K562 (cell line): Measurements from ENCODE around the gene ACBD6. TPM values are rescaled to one million over a fixed set of nuclear protein-coding genes. Genes with fewer than 3 reads are reported as not detected.
A peak's percentile ranks its signal among the peaks of the same experiment; 100 is the strongest.

Experiments used
- CBX5 ChIP-seq: IDR thresholded peaks from 2 replicates; pipeline ENCODE4 v1.6.1; 2014; ENCODE audit warnings: low read depth, borderline replicate concordance
- CBX8 ChIP-seq: fragments of 200-600 bp; sonication (generic); IDR thresholded peaks from 2 replicates; pipeline ENCODE4 v1.6.1; 2012; ENCODE audit warnings: borderline replicate concordance, mixed run types, low read depth, mild to moderate bottlenecking, moderate library complexity, mixed read lengths, low read length, control low read depth, inconsistent platforms; ENCODE audit not compliant: poor library complexity, severe bottlenecking; ENCODE audit errors: extremely low read depth
- CCAR2 ChIP-seq: fragments of 200-400 bp; formaldehyde crosslinking; IDR thresholded peaks from 2 replicates; pipeline ENCODE4 v1.6.1; 2017; ENCODE audit warnings: mild to moderate bottlenecking, low read depth, low read length
- FOXJ3 ChIP-seq: sonication (generic); formaldehyde crosslinking; IDR thresholded peaks from 2 replicates; pipeline ENCODE4 v1.4.0; 2020; ENCODE audit warnings: mild to moderate bottlenecking, missing genetic modification reagents
- HSF4 ChIP-seq: fragments of 250-450 bp; sonication (Bioruptor Pico); IDR thresholded peaks from 2 replicates; pipeline ENCODE4 v2.1.2; 2022; ENCODE audit warnings: mild to moderate bottlenecking, moderate library complexity, borderline replicate concordance
- NONO ChIP-seq, 2 experiments: fragments of 200-400 bp in 1 of 2; fragments of 450-650 bp in 1 of 2; formaldehyde crosslinking in 1 of 2; IDR thresholded peaks; 2 replicates each; pipeline ENCODE4 v1.6.1; 2017; ENCODE audit warnings: low read depth in 2 of 2, mild to moderate bottlenecking in 2 of 2, moderate library complexity in 2 of 2, low read length in 1 of 2
- NR2C2 ChIP-seq, 2 experiments: fragments of 200-800 bp in 1 of 2; sonication (Bioruptor generic) in 1 of 2; sonication (generic) in 1 of 2; formaldehyde crosslinking in 1 of 2; IDR thresholded peaks; 2 replicates each; pipeline versions ENCODE4 v1.6.1 to v1.8.0; 2016 to 2022; ENCODE audit warnings: mild to moderate bottlenecking in 1 of 2, missing compliant biosample characterization in 1 of 2, missing genetic modification characterization in 1 of 2, missing genetic modification reagents in 1 of 2
- POLR2A ChIP-seq: fragments of 450-650 bp; conservative IDR thresholded peaks from 2 replicates; pipeline ENCODE4 v1.6.1; 2016
- RBM25 ChIP-seq: fragments of 200-400 bp; formaldehyde crosslinking; IDR thresholded peaks from 2 replicates; pipeline ENCODE4 v1.6.1; 2018; ENCODE audit warnings: low read length, low read depth, moderate library complexity; ENCODE audit not compliant: severe bottlenecking
- SIX5 ChIP-seq, 2 experiments: IDR thresholded peaks; 2 replicates each; pipeline ENCODE4 v1.6.1; 2011; ENCODE audit warnings: low read length in 2 of 2, borderline replicate concordance in 1 of 2, low read depth in 1 of 2, mild to moderate bottlenecking in 1 of 2, moderate library complexity in 1 of 2; ENCODE audit not compliant: insufficient read depth in 1 of 2
- SREBF2 ChIP-seq: sonication (generic); formaldehyde crosslinking; IDR thresholded peaks from 2 replicates; pipeline ENCODE4 v1.4.0; 2020; ENCODE audit warnings: mild to moderate bottlenecking, missing genetic modification reagents
- TAF15 ChIP-seq: fragments of 200-400 bp; formaldehyde crosslinking; IDR thresholded peaks from 2 replicates; pipeline ENCODE4 v1.6.1; 2017; ENCODE audit warnings: mild to moderate bottlenecking, low read depth, low read length, moderate library complexity
- TBP ChIP-seq: optimal IDR thresholded peaks from 2 replicates; pipeline ENCODE3; 2011; ENCODE audit warnings: low read depth, low read length, improper control_type of control experiment
- TOE1 ChIP-seq, 2 experiments: fragments of 450-650 bp in 1 of 2; sonication (generic) in 1 of 2; formaldehyde crosslinking in 1 of 2; IDR thresholded peaks; 2 replicates each; pipeline versions ENCODE4 v1.7.1 to v1.8.0; 2016 to 2022; ENCODE audit warnings: borderline replicate concordance in 2 of 2, mild to moderate bottlenecking in 2 of 2, antibody characterized with exemption in 1 of 2, inconsistent platforms in 1 of 2, low read depth in 1 of 2, missing genetic modification reagents in 1 of 2, moderate library complexity in 1 of 2
- U2AF1 ChIP-seq: fragments of 200-400 bp; formaldehyde crosslinking; optimal IDR thresholded peaks from 2 replicates; pipeline ENCODE3; 2017; ENCODE audit warnings: mild to moderate bottlenecking, low read depth, low read length, moderate library complexity
- polyA plus RNA-seq, 8 experiments: library from polyadenylated mRNA; depleted of rRNA in 4 of 8; stranded (reverse) in 5 of 8; unstranded in 3 of 8; fragments of >200 nt; fragmentation: Nextera tagmentation in 2 of 8; fragmentation: Illumina TruSeq in 1 of 8; extraction: Ambion mirVana in 2 of 8; extraction: Trizol in 1 of 8; gene quantifications; 2 replicates each; pipeline versions ENCODE4 v1.2.1 to v1.2.3, GENCODE V29; 2011 to 2014; ENCODE audit warnings: inconsistent platforms in 1 of 8, missing spikeins in 1 of 8
- total RNA-seq, 7 experiments: library from RNA; depleted of rRNA in 6 of 7; stranded (reverse); fragments of >200 nt in 6 of 7; fragmentation: Illumina TruSeq in 2 of 7; extraction: Trizol in 2 of 7; gene quantifications; 2 replicates each; pipeline versions ENCODE4 v1.2.1 to v1.2.3, GENCODE V29; 2011 to 2021; ENCODE audit warnings: low replicate concordance in 1 of 7
- TF ChIP-seq, protein P1 (sequence below), 3 experiments: fragments of 200-800 bp in 1 of 3; sonication (Bioruptor generic) in 1 of 3; sonication (generic) in 1 of 3; formaldehyde crosslinking in 1 of 3; IDR thresholded peaks; 2 replicates each; pipeline versions ENCODE4 v1.6.1 to v1.8.0; 2016 to 2022; ENCODE audit warnings: mild to moderate bottlenecking in 2 of 3, missing compliant biosample characterization in 2 of 3, missing genetic modification characterization in 2 of 3, missing genetic modification reagents in 1 of 3
- TF ChIP-seq, protein P2 (sequence below): sonication (generic); formaldehyde crosslinking; IDR thresholded peaks from 2 replicates; pipeline ENCODE4 v1.8.0; 2022; ENCODE audit warnings: missing genetic modification reagents, mild to moderate bottlenecking, moderate library complexity, borderline replicate concordance
- TF ChIP-seq, protein P3 (sequence below): fragments of 200-800 bp; sonication (Bioruptor generic); IDR thresholded peaks from 2 replicates; pipeline ENCODE4 v1.6.1; 2017; ENCODE audit warnings: missing genetic modification characterization, missing compliant biosample characterization

The ACBD6 gene
- total and polyA plus RNA-seq, 9 of the 15 experiments (the other 6 are each of a cell fraction or from before 2014, with no cell fraction given), result 16.9 to 107 (median 77.7) TPM

DNA sequence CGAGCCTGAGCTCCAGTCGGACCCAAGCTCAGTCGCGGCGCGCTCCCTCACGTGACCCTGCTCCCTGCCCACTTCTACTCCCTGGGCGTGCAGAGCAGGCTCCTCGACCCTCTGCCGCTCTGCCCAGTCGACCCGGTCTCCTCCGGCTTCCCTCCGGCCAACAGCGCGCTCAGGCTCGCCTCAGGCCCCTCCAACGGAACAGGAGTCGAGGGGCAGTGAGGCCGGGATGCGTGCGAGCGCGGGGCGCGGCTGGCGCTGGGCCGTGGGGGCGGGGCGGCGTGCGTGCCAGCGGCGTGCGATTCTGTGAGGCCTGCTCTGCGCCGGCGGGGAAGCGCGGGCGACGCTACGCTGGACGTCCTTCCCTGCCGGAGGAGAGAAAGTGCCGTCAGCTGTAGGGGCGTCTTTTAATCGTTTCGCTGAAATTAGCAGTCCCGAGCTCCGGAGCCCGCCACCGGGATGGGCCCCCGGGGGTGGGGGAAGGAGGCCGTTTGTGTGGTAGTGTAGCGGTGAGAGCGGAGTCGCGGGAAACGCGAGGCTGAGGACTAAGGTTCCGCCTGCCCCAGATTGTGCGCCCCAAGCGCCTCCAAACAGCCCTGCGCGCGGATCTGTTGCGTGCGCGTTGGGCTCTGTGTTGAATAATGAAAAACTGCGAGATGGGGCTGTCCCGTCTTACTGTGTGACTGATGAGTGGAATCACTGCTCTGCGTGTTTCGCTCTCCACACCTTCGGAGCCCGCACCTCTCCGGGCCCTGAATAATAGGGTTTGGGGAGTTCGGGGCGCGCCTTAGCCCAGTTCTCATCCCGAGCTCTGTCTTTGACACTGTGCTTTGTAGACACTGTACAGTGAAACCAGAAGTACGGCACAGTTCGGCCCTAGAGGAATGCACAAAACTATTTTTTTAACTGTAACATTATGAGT, at the start of gene ACBD6 (continued):
- TF ChIP-seq, protein P1, sequence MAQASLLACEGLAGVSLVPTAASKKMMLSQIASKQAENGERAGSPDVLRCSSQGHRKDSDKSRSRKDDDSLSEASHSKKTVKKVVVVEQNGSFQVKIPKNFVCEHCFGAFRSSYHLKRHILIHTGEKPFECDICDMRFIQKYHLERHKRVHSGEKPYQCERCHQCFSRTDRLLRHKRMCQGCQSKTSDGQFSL (CRISPR knock-in tag; IDR thresholded peaks at IDR 0.05), result peak; percentile 90
- TF ChIP-seq, protein P1 (tag; IDR thresholded peaks at IDR 0.05), result 0 out of 4 replicates have a peak, but pooled peaks of 1 of the 2 experiments have one; percentile 28
- TF ChIP-seq, protein P2, sequence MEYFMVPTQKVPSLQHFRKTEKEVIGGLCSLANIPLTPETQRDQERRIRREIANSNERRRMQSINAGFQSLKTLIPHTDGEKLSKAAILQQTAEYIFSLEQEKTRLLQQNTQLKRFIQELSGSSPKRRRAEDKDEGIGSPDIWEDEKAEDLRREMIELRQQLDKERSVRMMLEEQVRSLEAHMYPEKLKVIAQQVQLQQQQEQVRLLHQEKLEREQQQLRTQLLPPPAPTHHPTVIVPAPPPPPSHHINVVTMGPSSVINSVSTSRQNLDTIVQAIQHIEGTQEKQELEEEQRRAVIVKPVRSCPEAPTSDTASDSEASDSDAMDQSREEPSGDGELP (CRISPR knock-in tag), result peak; percentile 94
- TF ChIP-seq POLR2A, result peak; percentile 95
- peak; percentile 65; the same call in 1 of the 2 replicates for TF ChIP-seq CBX5
- TF ChIP-seq TAF15, result no peak
- TF ChIP-seq TBP, result peak; percentile 87
- no peak for TF ChIP-seq RBM25
- TF ChIP-seq, protein P3, sequence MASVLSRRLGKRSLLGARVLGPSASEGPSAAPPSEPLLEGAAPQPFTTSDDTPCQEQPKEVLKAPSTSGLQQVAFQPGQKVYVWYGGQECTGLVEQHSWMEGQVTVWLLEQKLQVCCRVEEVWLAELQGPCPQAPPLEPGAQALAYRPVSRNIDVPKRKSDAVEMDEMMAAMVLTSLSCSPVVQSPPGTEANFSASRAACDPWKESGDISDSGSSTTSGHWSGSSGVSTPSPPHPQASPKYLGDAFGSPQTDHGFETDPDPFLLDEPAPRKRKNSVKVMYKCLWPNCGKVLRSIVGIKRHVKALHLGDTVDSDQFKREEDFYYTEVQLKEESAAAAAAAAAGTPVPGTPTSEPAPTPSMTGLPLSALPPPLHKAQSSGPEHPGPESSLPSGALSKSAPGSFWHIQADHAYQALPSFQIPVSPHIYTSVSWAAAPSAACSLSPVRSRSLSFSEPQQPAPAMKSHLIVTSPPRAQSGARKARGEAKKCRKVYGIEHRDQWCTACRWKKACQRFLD (CRISPR knock-in tag), result peak; percentile 86; the same call in 1 of the 2 replicates
- TF ChIP-seq CCAR2, result no peak
- TF ChIP-seq HSF4 (CRISPR knock-in tag), result no peak
- peak; percentile 63; the same call in 1 of the 2 replicates for TF ChIP-seq SREBF2 (CRISPR knock-in tag)
- TF ChIP-seq CBX8, result no peak
- TF ChIP-seq U2AF1, result peak; percentile 95
- TF ChIP-seq NR2C2 (CRISPR knock-in tag; IDR thresholded peaks at IDR 0.05), result no peak
- TF ChIP-seq NR2C2 (tag; IDR thresholded peaks at IDR 0.05), result peak; percentile 73
- TF ChIP-seq NONO (IDR thresholded peaks at IDR 0.05; ENCODE audit: low read depth in 2 of 2, low read length in 1 of 2), result peak; percentile 71; a peak in 3 of 4 replicates
- peak; percentile 36 to 42; a peak in 2 of 4 replicates for TF ChIP-seq SIX5 (IDR thresholded peaks at IDR 0.05; ENCODE audit: borderline replicate concordance in 1 of 2, insufficient read depth in 1 of 2, low read depth in 1 of 2, low read length in 2 of 2)
- peak; percentile 94 for TF ChIP-seq TOE1 (IDR thresholded peaks at IDR 0.05; ENCODE audit: borderline replicate concordance)
- TF ChIP-seq TOE1 (CRISPR knock-in tag; IDR thresholded peaks at IDR 0.05; ENCODE audit: borderline replicate concordance, low read depth), result 0 out of 2 replicates have a peak, but pooled peaks have one; percentile 32
- TF ChIP-seq FOXJ3 (CRISPR knock-in tag), result peak; percentile 54; the same call in 1 of the 2 replicates
